HepG2 (cell line): ENCODE results near the gene HOXA6. TPM values are rescaled to one million over a fixed set of nuclear protein-coding genes. Genes with fewer than 3 reads are reported as not detected.

Experiments
- ATF2 ChIP-seq: sonication (generic); formaldehyde crosslinking; IDR thresholded peaks from 2 replicates; pipeline ENCODE4 v1.4.0; 2020; ENCODE audit warnings: missing genetic modification reagents
- ATM ChIP-seq: fragments of 450-650 bp; IDR thresholded peaks from 2 replicates; pipeline ENCODE4 v1.7.1; 2017; ENCODE audit warnings: mild to moderate bottlenecking, borderline replicate concordance
- BCL3 ChIP-seq: sonication (generic); formaldehyde crosslinking; IDR thresholded peaks from 2 replicates; pipeline ENCODE4 v1.5.1; 2020; ENCODE audit warnings: mild to moderate bottlenecking, missing genetic modification reagents, moderate library complexity
- CAMTA2 ChIP-seq: sonication (generic); formaldehyde crosslinking; IDR thresholded peaks from 2 replicates; pipeline ENCODE4 v1.4.0; 2020; ENCODE audit warnings: mild to moderate bottlenecking, missing genetic modification reagents, borderline replicate concordance
- CTCF ChIP-seq: sonication (generic); formaldehyde crosslinking; IDR thresholded peaks from 2 replicates; pipeline ENCODE4 v1.5.0; 2020; ENCODE audit warnings: mild to moderate bottlenecking, missing genetic modification reagents, moderate library complexity
- ELF3 ChIP-seq: IDR thresholded peaks from 2 replicates; pipeline ENCODE4 v1.6.1; 2016; ENCODE audit warnings: missing genetic modification reagents, missing compliant biosample characterization
- ESRRA ChIP-seq: sonication (generic); formaldehyde crosslinking; IDR thresholded peaks from 2 replicates; pipeline ENCODE4 v1.5.1; 2020; ENCODE audit warnings: mild to moderate bottlenecking, low read depth, missing genetic modification reagents
- ETV5 ChIP-seq: IDR thresholded peaks from 2 replicates; pipeline ENCODE4 v1.6.1; 2018; ENCODE audit warnings: missing biosample characterization, missing genetic modification reagents, inconsistent platforms, borderline replicate concordance
- FOSL2 ChIP-seq: sonication (generic); formaldehyde crosslinking; IDR thresholded peaks from 2 replicates; pipeline ENCODE4 v1.4.0; 2020; ENCODE audit warnings: missing genetic modification reagents
- FOXM1 ChIP-seq: sonication (generic); formaldehyde crosslinking; IDR thresholded peaks from 2 replicates; pipeline ENCODE4 v1.5.0; 2020; ENCODE audit warnings: missing genetic modification reagents
- GPN1 ChIP-seq: sonication (generic); formaldehyde crosslinking; IDR thresholded peaks from 2 replicates; pipeline ENCODE4 v1.5.1; 2020; ENCODE audit warnings: missing genetic modification reagents, borderline replicate concordance
- KLF9 ChIP-seq: IDR thresholded peaks from 2 replicates; pipeline ENCODE4 v1.6.1; 2016; ENCODE audit warnings: low read depth
- PAWR ChIP-seq: sonication (generic); formaldehyde crosslinking; IDR thresholded peaks from 2 replicates; pipeline ENCODE4 v1.4.0; 2020; ENCODE audit warnings: missing genetic modification reagents, mild to moderate bottlenecking, borderline replicate concordance
- PITX1 ChIP-seq: sonication (generic); formaldehyde crosslinking; IDR thresholded peaks from 2 replicates; pipeline ENCODE4 v1.5.1; 2020; ENCODE audit warnings: mild to moderate bottlenecking, missing genetic modification reagents
- RAD21 ChIP-seq: fragments of 450-650 bp; formaldehyde crosslinking; IDR thresholded peaks from 2 replicates; pipeline ENCODE4 v1.5.0; 2020; ENCODE audit warnings: mild to moderate bottlenecking
- SMC3 ChIP-seq: IDR thresholded peaks from 2 replicates; pipeline ENCODE4 v1.6.1; 2011; ENCODE audit warnings: low read length, improper control_type of control experiment
- SOX13 ChIP-seq, 3 experiments: fragments of 450-650 bp in 1 of 3; sonication (generic) in 1 of 3; formaldehyde crosslinking in 1 of 3; IDR thresholded peaks in 2 of 3; conservative IDR thresholded peaks in 1 of 3; 2 replicates each; pipeline versions ENCODE4 v1.5.0 to v1.6.1; 2016 to 2020; ENCODE audit warnings: antibody characterized with exemption in 1 of 3, mild to moderate bottlenecking in 1 of 3, missing compliant biosample characterization in 1 of 3, missing genetic modification reagents in 1 of 3, moderate library complexity in 1 of 3
- TGIF2 ChIP-seq: IDR thresholded peaks from 2 replicates; pipeline ENCODE4 v1.6.1; 2016; ENCODE audit warnings: control low read depth, missing compliant biosample characterization
- U2AF2 ChIP-seq: fragments of 200-400 bp; formaldehyde crosslinking; IDR thresholded peaks from 2 replicates; pipeline ENCODE4 v1.6.1; 2017; ENCODE audit warnings: low read depth, mild to moderate bottlenecking, low read length
- YEATS4 ChIP-seq: sonication (generic); formaldehyde crosslinking; IDR thresholded peaks from 2 replicates; pipeline ENCODE4 v1.4.0; 2020; ENCODE audit warnings: missing genetic modification reagents, borderline replicate concordance
- ZFP62 ChIP-seq: sonication (generic); formaldehyde crosslinking; IDR thresholded peaks from 2 replicates; pipeline ENCODE4 v1.4.0; 2020; ENCODE audit warnings: missing genetic modification reagents
- ZKSCAN8 ChIP-seq: IDR thresholded peaks from 2 replicates; pipeline ENCODE4 v1.6.1; 2016; ENCODE audit warnings: borderline replicate concordance, missing genetic modification reagents, missing compliant biosample characterization
- ZNF260 ChIP-seq: sonication (generic); formaldehyde crosslinking; IDR thresholded peaks from 2 replicates; pipeline ENCODE4 v1.4.0; 2020; ENCODE audit warnings: missing genetic modification reagents, low read depth, mild to moderate bottlenecking, borderline replicate concordance
- ZNF280B ChIP-seq: sonication (generic); formaldehyde crosslinking; IDR thresholded peaks from 2 replicates; pipeline ENCODE4 v1.5.0; 2020; ENCODE audit warnings: missing genetic modification reagents, mild to moderate bottlenecking, borderline replicate concordance
- ZNF432 ChIP-seq: sonication (generic); formaldehyde crosslinking; IDR thresholded peaks from 2 replicates; pipeline ENCODE4 v1.5.0; 2020; ENCODE audit warnings: missing genetic modification reagents, mild to moderate bottlenecking, borderline replicate concordance
- ZNF616 ChIP-seq: sonication (generic); formaldehyde crosslinking; IDR thresholded peaks from 2 replicates; pipeline ENCODE4 v1.5.0; 2020; ENCODE audit warnings: low read depth, mild to moderate bottlenecking, missing genetic modification reagents
- polyA plus RNA-seq, 8 experiments: library from polyadenylated mRNA; depleted of rRNA in 3 of 8; stranded (reverse) in 7 of 8; unstranded in 1 of 8; fragments of >200 nt; fragmentation: Illumina TruSeq in 4 of 8; extraction: Trizol in 4 of 8; gene quantifications; 2 replicates each; pipeline versions ENCODE4 v1.2.1 to v1.2.3, GENCODE V29; 2011 to 2016; ENCODE audit warnings: low read depth in 4 of 8, missing spikeins in 1 of 8, mixed read lengths in 1 of 8; ENCODE audit not compliant: insufficient read depth in 1 of 8
- total RNA-seq, 5 experiments: library from RNA; depleted of rRNA; stranded (reverse); fragments of >200 nt; fragmentation: Illumina TruSeq; extraction: Trizol; gene quantifications; 2 replicates each; pipeline ENCODE4 v1.2.3, GENCODE V29; 2016; ENCODE audit warnings: low read depth in 1 of 5

Gene HOXA6
- total and polyA plus RNA-seq, 2 of the 13 experiments (the other 11 are each of a cell fraction or from before 2014, with no cell fraction given): 1.3 to 1.5 TPM

- TF ChIP-seq SMC3 (peak; percentile 93), CAMTA2 (CRISPR knock-in tag) (no peak), SOX13 (IDR thresholded peaks at IDR 0.05) (no peak), SOX13 (CRISPR knock-in tag; conservative IDR thresholded peaks at IDR 0.05 in 1 of 2, IDR thresholded peaks at IDR 0.05 in 1 of 2) (0 out of 4 replicates have a peak, but pooled peaks of 1 of the 2 experiments have one; percentile 22), ZKSCAN8 (CRISPR knock-in tag) (no peak), ETV5 (CRISPR knock-in tag) (no peak), TGIF2 (0 out of 2 replicates have a peak, but pooled peaks have one; percentile 28), ELF3 (CRISPR knock-in tag) (no peak), FOSL2 (peak; percentile 23; the same call in 1 of the 2 replicates), U2AF2 (no peak), FOXM1 (no peak), GPN1 (CRISPR knock-in tag) (no peak), ATF2 (CRISPR knock-in tag) (no peak), ZNF432 (CRISPR knock-in tag) (no peak), PAWR (no peak), CTCF (CRISPR knock-in tag) (peak; percentile 85), ZNF280B (CRISPR knock-in tag) (no peak), ZNF616 (CRISPR knock-in tag) (no peak), ESRRA (CRISPR knock-in tag) (peak; percentile 82), ZFP62 (no peak), ZNF260 (CRISPR knock-in tag) (no peak), RAD21 (CRISPR knock-in tag) (peak; percentile 77), PITX1 (CRISPR knock-in tag) (0 out of 2 replicates have a peak, but pooled peaks have one; percentile 18), BCL3 (CRISPR knock-in tag) (no peak), YEATS4 (CRISPR knock-in tag) (no peak), ATM (no peak), KLF9 (no peak)
These were observed 48.8 kb upstream of the HOXA6 start (continued) for GRCh38 chr7:27196287-27196767.
